NCI-H2081 (cell line): Measurements from ENCODE around the gene PALD1.
"Not testable (repeated sequence)": the region's sequence is repeated elsewhere in the genome, so short reads cannot be mapped to it uniquely, and the experiment has no call there.

Source experiments
- DNase-seq, 2 experiments: peaks; one replicate each; lab custom pipeline; 2025; lab: John Stamatoyannopoulos, UW

Gene PALD1

DNA sequence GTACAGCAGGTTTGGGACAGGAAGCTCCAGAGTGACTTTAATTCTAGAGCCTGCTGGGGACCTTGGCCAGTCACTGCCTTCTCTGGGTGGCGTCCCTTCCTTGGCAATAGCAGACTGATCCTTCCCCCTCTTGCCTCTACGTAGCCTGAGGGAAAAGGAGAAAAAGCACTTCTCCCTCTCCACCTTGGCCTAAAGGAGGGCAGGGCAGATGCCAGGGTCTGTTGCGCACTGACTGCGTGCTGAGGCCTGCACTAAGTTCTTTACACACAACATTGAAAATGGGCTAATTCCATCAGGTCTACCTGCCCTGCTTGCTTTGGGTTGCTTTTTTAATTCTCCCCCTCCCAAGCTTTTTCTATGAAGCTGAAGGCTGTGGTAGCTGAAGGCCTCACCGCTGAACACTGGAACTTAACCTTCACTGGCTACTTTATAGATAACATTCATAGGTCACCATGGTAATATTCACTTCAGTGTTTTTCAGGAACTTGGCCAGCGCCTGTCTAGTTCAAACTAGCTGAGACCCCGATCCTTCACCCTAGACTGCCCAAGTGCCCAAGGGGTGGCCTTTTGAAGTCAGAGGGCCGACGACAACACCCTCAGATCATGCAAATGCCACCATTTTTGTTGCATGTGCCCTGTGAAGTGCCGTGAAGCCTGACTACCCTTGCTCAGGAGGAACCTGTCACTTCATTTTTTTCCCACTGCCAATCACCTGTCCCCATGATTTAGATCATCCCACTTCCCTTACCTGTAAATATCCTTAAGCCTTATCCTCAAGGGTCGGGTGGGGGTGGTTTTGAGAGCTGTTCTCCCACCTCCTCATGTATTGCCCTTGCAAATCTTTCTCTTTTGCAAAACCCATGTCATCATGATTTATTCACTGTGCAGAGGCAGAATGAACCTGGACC, 95.3 kb downstream of the PALD1 start:
- no peak for DNase-seq

GRCh38 chr10:70575486-70575873, 96.9 kb downstream of the PALD1 start:
- no peak for DNase-seq

- no peak for DNase-seq
Observed at GRCh38 chr10:70575874-70576802, 97.6 kb downstream of the PALD1 start.

GRCh38 chr10:70576803-70577517, 98.4 kb downstream of the PALD1 start:
- no peak for DNase-seq

GRCh38 chr10:70578371-70578947, 99.9 kb downstream of the PALD1 start:
- no peak for DNase-seq

GRCh38 chr10:70579234-70580002, 100.9 kb downstream of the PALD1 start:
- no peak for DNase-seq

DNA sequence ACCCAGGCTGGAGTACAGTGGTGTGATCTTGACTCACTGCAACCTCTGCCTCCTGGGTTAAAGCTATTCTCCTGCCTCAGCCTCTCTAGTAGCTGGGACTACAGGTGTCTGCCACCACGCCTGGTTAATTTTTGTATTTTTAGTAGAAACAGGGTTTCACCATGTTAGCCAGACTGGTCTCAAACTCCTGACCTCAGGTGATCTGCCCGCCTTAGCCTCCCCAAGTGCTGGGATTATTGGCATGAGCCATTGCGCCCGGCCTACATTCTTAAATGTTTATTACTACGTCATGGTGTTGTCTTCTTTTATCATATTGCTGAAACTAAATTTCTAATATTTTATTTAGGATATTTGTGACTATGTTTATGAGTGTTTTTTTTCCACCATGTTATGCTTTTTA, 102.6 kb downstream of the PALD1 start:
- DNase-seq = not testable (repeated sequence)

GRCh38 chr10:70582793-70583668, 104.5 kb downstream of the PALD1 start:
- no peak for DNase-seq

- no peak for DNase-seq
Observed at GRCh38 chr10:70583669-70584037, 105.1 kb downstream of the PALD1 start.

- no peak for DNase-seq
Observed at GRCh38 chr10:70584366-70584765, 105.8 kb downstream of the PALD1 start.

GRCh38 chr10:70584909-70585544, 106.5 kb downstream of the PALD1 start:
- DNase-seq = peak; percentile 69 to 88

- DNase-seq = no peak
Observed at GRCh38 chr10:70585578-70586169, 107.1 kb downstream of the PALD1 start.

DNA sequence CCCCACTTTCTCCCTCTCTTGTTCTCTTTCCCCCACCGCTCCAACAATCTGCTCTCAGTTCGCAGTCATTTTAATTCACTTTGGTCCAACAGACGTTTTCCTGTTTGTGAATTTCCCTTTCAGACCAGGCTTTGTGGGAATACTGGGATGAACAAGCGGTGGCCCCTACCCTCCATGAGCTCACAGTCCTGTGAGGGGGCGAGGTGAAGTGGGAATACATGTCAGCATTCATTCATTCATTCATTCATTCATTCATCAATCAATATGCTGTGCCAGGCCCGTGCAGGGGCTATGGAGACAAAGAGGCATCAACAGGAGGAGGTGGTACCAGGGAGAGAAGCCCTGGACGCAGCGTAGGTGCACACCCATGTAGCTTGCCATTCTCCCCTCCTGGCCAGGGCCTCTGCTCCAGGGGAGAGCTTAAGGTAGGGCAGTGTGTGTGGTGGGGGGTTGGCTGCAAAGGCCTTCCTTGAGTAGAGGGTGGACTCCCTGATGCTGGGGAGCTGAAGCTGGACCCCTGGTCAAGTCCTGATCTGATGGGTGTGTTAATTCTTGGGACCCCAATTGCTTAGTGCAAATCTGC, 107.9 kb downstream of the PALD1 start:
- no peak for DNase-seq

- DNase-seq = no peak
Observed at GRCh38 chr10:70587045-70587658, 108.6 kb downstream of the PALD1 start.

GRCh38 chr10:70588255-70588654, 109.7 kb downstream of the PALD1 start:
- no peak for DNase-seq

DNA sequence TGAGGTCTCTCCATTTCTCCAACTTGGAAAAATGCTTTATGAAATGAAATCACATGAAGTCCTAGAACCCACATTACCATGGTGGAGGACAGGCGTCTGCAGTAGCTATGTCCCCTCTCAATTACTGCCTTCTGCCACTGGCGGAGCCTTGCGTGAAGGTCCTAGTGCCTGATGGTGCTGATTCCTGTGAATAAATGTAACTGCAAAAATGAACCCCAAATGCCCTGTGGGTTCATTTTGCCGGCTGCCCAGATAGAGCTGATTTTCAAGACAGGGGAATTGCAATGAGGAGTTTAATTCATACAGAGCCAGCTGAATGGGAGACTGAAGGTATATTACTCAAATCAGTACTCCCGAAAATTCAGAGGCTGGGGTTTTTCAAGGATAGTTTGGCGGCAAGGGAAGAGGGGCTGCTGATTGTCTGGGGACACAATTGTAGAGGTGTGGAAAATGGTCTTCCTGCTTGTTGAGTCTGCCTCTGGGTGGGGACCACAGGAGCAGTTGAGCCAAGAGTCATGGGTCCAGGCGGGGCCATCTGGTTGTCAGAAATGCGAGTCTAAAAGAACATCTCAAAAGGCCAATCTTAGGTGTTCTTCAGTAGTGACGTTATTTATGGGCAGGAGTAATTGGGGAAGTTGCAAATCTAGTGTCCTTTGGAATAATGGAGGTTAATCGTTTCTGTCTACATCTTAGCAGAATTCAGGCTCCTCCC, 110.4 kb downstream of the PALD1 start:
- no peak for DNase-seq

DNA sequence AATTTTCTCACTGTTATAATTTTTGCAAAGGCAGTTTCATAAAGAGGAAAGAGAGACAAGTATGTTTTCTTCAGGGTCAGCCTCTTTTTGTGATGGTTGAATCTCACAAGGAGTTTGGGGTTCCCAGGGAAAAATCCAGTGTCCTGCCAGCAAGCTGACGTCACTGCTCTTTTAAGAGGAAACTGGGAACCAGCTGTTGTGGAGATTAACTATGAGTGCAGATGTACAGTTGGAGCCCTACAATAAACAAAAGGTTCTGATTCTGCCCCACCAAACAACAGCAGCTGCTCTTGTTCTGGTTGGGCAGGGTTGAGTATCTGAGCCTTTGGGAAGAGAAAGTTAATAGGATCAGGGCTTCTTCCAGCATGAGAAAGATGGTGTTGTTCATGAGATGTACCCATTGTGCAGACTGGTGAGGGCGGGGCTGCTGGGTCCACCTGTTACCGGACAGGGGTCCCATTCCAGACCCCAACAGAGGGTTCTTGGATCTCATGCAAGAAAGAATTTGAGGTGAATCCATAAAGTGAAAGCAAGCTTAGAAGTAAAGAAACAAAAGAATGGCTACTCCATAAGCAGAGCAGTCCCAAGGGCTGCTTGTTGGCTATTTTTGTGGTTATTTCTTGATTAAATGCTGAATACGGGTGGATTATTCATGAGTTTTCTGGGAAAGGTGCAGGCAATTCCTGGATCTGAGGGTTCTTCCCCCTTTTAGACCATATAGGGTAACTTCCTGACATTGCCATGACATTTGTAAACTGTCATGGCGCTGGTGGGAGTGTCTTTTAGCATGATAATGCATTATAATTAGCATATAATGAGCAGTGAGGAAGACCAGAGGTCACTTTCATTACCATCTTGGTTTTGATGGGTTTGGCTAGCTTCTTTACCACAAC, 111.4 kb downstream of the PALD1 start:
- no peak for DNase-seq
